IMR-90 (cell line): ENCODE measurements around the gene PRC1. TPM values are rescaled to one million over a fixed set of nuclear protein-coding genes. Genes with fewer than 3 reads are reported as not detected.

Experiments used
- ATAC-seq: fragments of 200-7000 bp; cut with Tn5 transposase; 2 replicates; pipeline ENCODE4 v1.9.1; 2020; ENCODE audit warnings: low read depth, mild to moderate bottlenecking, moderate library complexity
- BruUV-seq: library from RNA; stranded (reverse); fragments of 400-500 nt; replicated peaks from 2 replicates; lab custom pipeline; 2021; lab: Mats Ljungman, UMichigan
- CTCF ChIA-PET: fragments of 300-600 bp; formaldehyde crosslinking; extraction: SDS; loops from one replicate; lab custom pipeline; 2021; ENCODE audit warnings: antibody characterized with exemption; lab: Yijun Ruan, JAX
- POLR2A ChIA-PET: fragments of 300-600 bp; sonication (Branson Sonifier 250); formaldehyde crosslinking; loops from one replicate; lab custom pipeline; 2022; ENCODE audit warnings: antibody characterized with exemption; ENCODE audit not compliant: unreplicated experiment; lab: Charles Lee
- DNase-seq: peaks from one replicate; pipeline ENCODE4 v3.0.0; 2013
- H2AFZ ChIP-seq: replicated peaks from 2 replicates; pipeline ENCODE3; 2013; ENCODE audit warnings: low read length, mild to moderate bottlenecking; ENCODE audit not compliant: poor library complexity
- H2AK5ac ChIP-seq: 2 replicates; pipeline ENCODE4 v1.6.1; 2013; ENCODE audit warnings: low read depth, low read length, inconsistent platforms
- H2AK9ac ChIP-seq: replicated peaks from 2 replicates; pipeline ENCODE3; 2013; ENCODE audit warnings: mild to moderate bottlenecking, low read depth, low read length, moderate library complexity; ENCODE audit not compliant: poor library complexity
- H2BK120ac ChIP-seq: 2 replicates; pipeline ENCODE4 v1.6.1; 2013; ENCODE audit warnings: low read depth, low read length, inconsistent platforms
- H2BK15ac ChIP-seq: 3 replicates; pipeline ENCODE4 v1.6.1; 2013; ENCODE audit warnings: low read depth, low read length, inconsistent platforms
- H2BK20ac ChIP-seq: 2 replicates; pipeline ENCODE4 v1.6.1; 2013; ENCODE audit warnings: low read depth, mild to moderate bottlenecking, inconsistent platforms, low read length, moderate library complexity
- H2BK5ac ChIP-seq: 2 replicates; pipeline ENCODE4 v1.6.1; 2013; ENCODE audit warnings: mild to moderate bottlenecking, low read depth, low read length, inconsistent platforms; ENCODE audit not compliant: poor library complexity, severe bottlenecking
- H3K14ac ChIP-seq: replicated peaks from 2 replicates; pipeline ENCODE4 v1.6.1; 2013; ENCODE audit warnings: low read depth, low read length, inconsistent platforms
- H3K18ac ChIP-seq: 2 replicates; pipeline ENCODE4 v1.6.1; 2013; ENCODE audit warnings: low read depth, low read length, control low read depth
- H3K23ac ChIP-seq: 2 replicates; pipeline ENCODE4 v1.6.1; 2013; ENCODE audit warnings: low read depth, low read length, inconsistent platforms
- H3K27ac ChIP-seq: 2 replicates; pipeline ENCODE4 v1.5.1; 2013; ENCODE audit warnings: mild to moderate bottlenecking, control low read depth, low read length; ENCODE audit not compliant: insufficient read depth
- H3K27me3 ChIP-seq: 2 replicates; pipeline ENCODE4 v1.6.1; 2013; ENCODE audit warnings: low read length; ENCODE audit not compliant: control insufficient read depth, insufficient read depth
- H3K36me3 ChIP-seq: 2 replicates; pipeline ENCODE4 v1.6.1; 2013; ENCODE audit warnings: low read length, mixed read lengths; ENCODE audit not compliant: control insufficient read depth, insufficient read depth
- H3K4ac ChIP-seq: 2 replicates; pipeline ENCODE4 v1.6.1; 2013; ENCODE audit warnings: low read depth, low read length, inconsistent platforms
- H3K4me1 ChIP-seq: 2 replicates; pipeline ENCODE4 v1.6.1; 2013; ENCODE audit warnings: low read length, mixed read lengths; ENCODE audit not compliant: control insufficient read depth, insufficient read depth
- H3K4me2 ChIP-seq: 2 replicates; pipeline ENCODE4 v1.6.1; 2013; ENCODE audit warnings: low read depth, mild to moderate bottlenecking, control low read depth, low read length, moderate library complexity
- H3K4me3 ChIP-seq: 2 replicates; pipeline ENCODE4 v1.5.1; 2013; ENCODE audit warnings: low read depth, mild to moderate bottlenecking, control low read depth, low read length, moderate library complexity; ENCODE audit not compliant: insufficient read depth
- H3K56ac ChIP-seq: 2 replicates; pipeline ENCODE4 v1.6.1; 2013; ENCODE audit warnings: low read length, inconsistent platforms; ENCODE audit not compliant: insufficient read depth; ENCODE audit errors: extremely low read depth
- H3K79me1 ChIP-seq, 2 experiments: 2 replicates each; pipeline ENCODE4 v1.6.1; 2013; ENCODE audit warnings: low read length in 2 of 2, inconsistent platforms in 1 of 2, low read depth in 1 of 2
- H3K9ac ChIP-seq: 2 replicates; pipeline ENCODE4 v1.6.1; 2013; ENCODE audit warnings: low read depth, low read length, control low read depth
- H3K9me1 ChIP-seq: 2 replicates; pipeline ENCODE4 v1.6.1; 2013; ENCODE audit warnings: low read length, inconsistent platforms; ENCODE audit not compliant: insufficient read depth
- H3K9me3 ChIP-seq: 2 replicates; pipeline ENCODE4 v1.6.1; 2013; ENCODE audit warnings: low read length; ENCODE audit not compliant: control insufficient read depth, insufficient read depth
- H4K20me1 ChIP-seq: 2 replicates; pipeline ENCODE4 v1.6.1; 2013; ENCODE audit warnings: low read length, inconsistent platforms; ENCODE audit not compliant: insufficient read depth
- H4K5ac ChIP-seq: 2 replicates; pipeline ENCODE4 v1.6.1; 2013; ENCODE audit warnings: mild to moderate bottlenecking, low read depth, low read length, control low read depth
- H4K8ac ChIP-seq, 2 experiments: 2 replicates each; pipeline ENCODE4 v1.6.1; 2013; ENCODE audit warnings: low read depth in 2 of 2, low read length in 2 of 2, control low read depth in 1 of 2, inconsistent platforms in 1 of 2
- H4K91ac ChIP-seq: 2 replicates; pipeline ENCODE4 v1.6.1; 2013; ENCODE audit warnings: low read depth, low read length, inconsistent platforms; ENCODE audit not compliant: insufficient read depth
- BHLHE40 ChIP-seq: fragments of 150-350 bp; IDR thresholded peaks from 2 replicates; pipeline ENCODE4 v1.6.1; 2016; ENCODE audit warnings: mild to moderate bottlenecking, low read depth, low read length
- CEBPB ChIP-seq: IDR thresholded peaks from 2 replicates; pipeline ENCODE4 v1.6.1; 2012; ENCODE audit warnings: low read depth, low read length, improper control_type of control experiment
- CHD1 ChIP-seq: IDR thresholded peaks from 2 replicates; pipeline ENCODE4 v1.6.1; 2012; ENCODE audit warnings: low read depth, low read length, improper control_type of control experiment
- CTCF ChIP-seq: conservative IDR thresholded peaks from 2 replicates; pipeline ENCODE4 v1.5.1; 2012; ENCODE audit warnings: mild to moderate bottlenecking, low read depth, low read length, improper control_type of control experiment
- ELK1 ChIP-seq: fragments of 150-350 bp; IDR thresholded peaks from 2 replicates; pipeline ENCODE4 v1.6.1; 2016; ENCODE audit warnings: low read depth, mild to moderate bottlenecking, low read length, moderate library complexity, borderline replicate concordance
- FOS ChIP-seq: fragments of 150-350 bp; IDR thresholded peaks from 2 replicates; pipeline ENCODE4 v1.6.1; 2016; ENCODE audit warnings: low read depth, low read length
- MAFK ChIP-seq: IDR thresholded peaks from 2 replicates; pipeline ENCODE4 v1.6.1; 2012; ENCODE audit warnings: low read depth, low read length, improper control_type of control experiment
- MAZ ChIP-seq: IDR thresholded peaks from 2 replicates; pipeline ENCODE4 v1.6.1; 2012; ENCODE audit warnings: low read depth, mild to moderate bottlenecking, low read length, improper control_type of control experiment, moderate library complexity, borderline replicate concordance
- MXI1 ChIP-seq: IDR thresholded peaks from 2 replicates; pipeline ENCODE4 v1.6.1; 2012; ENCODE audit warnings: low read depth, mild to moderate bottlenecking, low read length, moderate library complexity, borderline replicate concordance
- NFE2L2 ChIP-seq: fragments of 150-350 bp; IDR thresholded peaks from 2 replicates; pipeline ENCODE4 v1.6.1; 2016; ENCODE audit warnings: low read depth, mild to moderate bottlenecking, low read length
- POLR2A ChIP-seq: IDR thresholded peaks from 2 replicates; pipeline ENCODE4 v1.6.1; 2012; ENCODE audit warnings: mild to moderate bottlenecking, low read depth, low read length
- RAD21 ChIP-seq: IDR thresholded peaks from 2 replicates; pipeline ENCODE4 v1.6.1; 2012; ENCODE audit warnings: low read length, improper control_type of control experiment
- RCOR1 ChIP-seq: IDR thresholded peaks from 2 replicates; pipeline ENCODE4 v1.6.1; 2012; ENCODE audit warnings: mild to moderate bottlenecking, low read length, improper control_type of control experiment; ENCODE audit not compliant: insufficient replicate concordance
- RFX5 ChIP-seq: IDR thresholded peaks from 2 replicates; pipeline ENCODE4 v1.8.0; 2012; ENCODE audit warnings: low read depth, mild to moderate bottlenecking, low read length, moderate library complexity
- SMC3 ChIP-seq: fragments of 150-350 bp; IDR thresholded peaks from 2 replicates; pipeline ENCODE4 v1.6.1; 2016; ENCODE audit warnings: low read depth, mild to moderate bottlenecking, antibody characterized with exemption, low read length, moderate library complexity
- WGBS, 2 experiments: methylation state at CpG; one replicate each; pipeline versions ENCODE4 v1.1.5 to v1.1.7; 2013; ENCODE audit warnings: missing lambda C conversion rate in 2 of 2; ENCODE audit not compliant: insufficient read length in 1 of 2; ENCODE audit errors: extremely low coverage in 2 of 2; 5-methylcytosine and 5-hydroxymethylcytosine counted together
- dilution Hi-C: fragments of 300-500 bp; cut with HindIII; formaldehyde crosslinking; loops from one replicate; pipeline ENCODE4 v1.14.3; 2018; ENCODE audit warnings: low sequenced_read_pairs; ENCODE audit not compliant: unreplicated experiment
- in situ Hi-C: fragments of 300-500 bp; cut with MboI; formaldehyde crosslinking; loops from 3 replicates; pipeline ENCODE4 v1.14.3; 2019; ENCODE audit warnings: low sequenced_read_pairs, inconsistent platforms, mixed read lengths
- intact Hi-C: fragments of 100-400 bp; cut with micrococcal nuclease; formaldehyde crosslinking; loops from 2 replicates; pipeline ENCODE4 v1.10.0; 2022
- polyA plus RNA-seq, 3 experiments: library from polyadenylated mRNA; depleted of rRNA; stranded (reverse); fragments of >200 nt; gene quantifications; 2 replicates each; pipeline ENCODE4 v1.2.3, GENCODE V29; 2012; ENCODE audit warnings: low replicate concordance in 1 of 3
- total RNA-seq: library from RNA; depleted of rRNA; stranded (reverse); fragments of >200 nt; gene quantifications from 2 replicates; pipeline ENCODE4 v1.2.3, GENCODE V29; 2012
- TF ChIP-seq, protein P1 (sequence below): fragments of 150-350 bp; IDR thresholded peaks from 2 replicates; pipeline ENCODE4 v1.6.1; 2017; ENCODE audit warnings: mild to moderate bottlenecking, antibody characterized with exemption, low read length, low read depth

PRC1 gene
- total and polyA plus RNA-seq, 2 of the 4 experiments (the other 2 are of a cell fraction) = 131 to 148 TPM

DNA sequence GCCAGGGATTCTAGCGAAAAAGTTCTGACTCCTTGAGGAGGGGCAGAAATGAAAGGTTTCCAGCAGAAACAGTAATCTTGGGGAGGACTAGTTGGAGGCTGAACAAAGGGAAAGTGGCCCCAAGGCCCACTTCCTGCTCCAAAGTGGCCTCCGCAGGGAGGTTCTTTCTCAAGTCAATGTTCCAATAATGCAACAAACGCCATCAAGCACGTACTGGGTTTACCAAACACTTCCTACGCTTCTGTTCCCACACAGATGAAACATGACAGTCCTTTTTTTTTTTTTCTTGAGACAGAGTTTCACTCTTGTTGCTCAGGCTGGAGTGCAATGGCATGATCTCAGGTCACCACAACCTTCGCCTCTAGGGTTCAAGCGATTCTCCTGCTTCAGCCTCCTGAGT lies 49.2 kb downstream of the PRC1 start:
- H3K4ac ChIP-seq = no peak overlapping the region
- H4K8ac ChIP-seq = no peak overlapping the region
- no peak overlapping the region for H4K91ac ChIP-seq
- H3K23ac ChIP-seq = no peak overlapping the region
- 100% methylated on average over 3 of the region's 7 CpGs; no CpG with 5 or more reads in 1 of the 2 experiments for WGBS, 2 experiments
- no peak overlapping the region for H3K9ac ChIP-seq
- H3K36me3 ChIP-seq = peaks cover 80% of the 10 kb centered on the region
- intact Hi-C loops (no loop called here), dilution Hi-C loops (no loop called here), in situ Hi-C loops (no loop called here)
- no peak overlapping the region for H2BK20ac ChIP-seq
- no peak overlapping the region for H2AK9ac ChIP-seq
- no peak overlapping the region for H3K14ac ChIP-seq
- no peak overlapping the region for H2BK5ac ChIP-seq
- BruUV-seq = no TSS peak
- no peak overlapping the region for H2AK5ac ChIP-seq
- ATAC-seq (no peak), DNase-seq (no peak)
- H3K9me3 ChIP-seq = no peaks in the 10 kb centered on the region
- H4K20me1 ChIP-seq = peaks cover 4% of the 10 kb centered on the region; the same call in 1 of the 2 replicates
- H3K79me1 ChIP-seq = peaks cover under 1 to 7% of the 10 kb centered on the region in 2 experiments; a peak in 2 of 4 replicates
- no peak overlapping the region for H2BK120ac ChIP-seq
- H3K18ac ChIP-seq = no peak overlapping the region
- no peak overlapping the region for H4K5ac ChIP-seq
- TF ChIP-seq MAFK (no peak), ELK1 (no peak), POLR2A (no peak), RAD21 (no peak), NFE2L2 (no peak), MAZ (no peak), CTCF (no peak), CHD1 (no peak), RFX5 (no peak), MXI1 (no peak), CEBPB (no peak), RCOR1 (no peak), FOS (no peak), SMC3 (no peak), BHLHE40 (no peak)
- TF ChIP-seq, protein P1, sequence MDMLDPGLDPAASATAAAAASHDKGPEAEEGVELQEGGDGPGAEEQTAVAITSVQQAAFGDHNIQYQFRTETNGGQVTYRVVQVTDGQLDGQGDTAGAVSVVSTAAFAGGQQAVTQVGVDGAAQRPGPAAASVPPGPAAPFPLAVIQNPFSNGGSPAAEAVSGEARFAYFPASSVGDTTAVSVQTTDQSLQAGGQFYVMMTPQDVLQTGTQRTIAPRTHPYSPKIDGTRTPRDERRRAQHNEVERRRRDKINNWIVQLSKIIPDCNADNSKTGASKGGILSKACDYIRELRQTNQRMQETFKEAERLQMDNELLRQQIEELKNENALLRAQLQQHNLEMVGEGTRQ = no peak
- H3K56ac ChIP-seq = no peak overlapping the region
- no peak overlapping the region for H3K27ac ChIP-seq
- CTCF ChIA-PET = interaction anchor here (0.6 to 1.0 kb wide), 2 partner anchors 10 to 88 kb away, joined by 3 to 9 read pairs; partner anchors contain the start of gene UNC45A
- H3K9me1 ChIP-seq = 0 out of 2 replicates have a peak, but pooled peaks cover 4% of the 10 kb centered on the region
- no peak overlapping the region for H2BK15ac ChIP-seq
- no peak overlapping the region for H3K4me3 ChIP-seq
- POLR2A ChIA-PET = interaction anchor here (0.5 kb wide), 1 partner anchor 696 kb away, joined by 5 read pairs; the partner anchor contains the start of gene TTLL13
- no peak overlapping the region for H3K4me2 ChIP-seq
- H2AFZ ChIP-seq = no peak overlapping the region
- H3K4me1 ChIP-seq = no peaks in the 10 kb centered on the region
- H3K27me3 ChIP-seq = no peaks in the 10 kb centered on the region
